Smooth muscle cell (in vitro differentiated cells): ENCODE measurements around the gene PPA2. TPM values are rescaled to one million over a fixed set of nuclear protein-coding genes. Genes with fewer than 3 reads are reported as not detected.

Source experiments
- DNase-seq: peaks from one replicate; lab custom pipeline; 2025; ENCODE audit not compliant: unreplicated experiment; lab: John Stamatoyannopoulos, UW
- H2AFZ ChIP-seq: fragments of 200-600 bp; sonication (generic); 2 replicates; pipeline ENCODE4 v1.6.0; 2016; ENCODE audit warnings: antibody characterized with exemption, low read depth, mild to moderate bottlenecking
- H3F3A ChIP-seq: fragments of 200-600 bp; sonication (generic); 2 replicates; pipeline ENCODE4 v1.6.0; 2017; ENCODE audit warnings: antibody characterized with exemption, low read depth
- H3K27ac ChIP-seq: fragments of 200-600 bp; sonication (generic); 2 replicates; pipeline ENCODE4 v1.5.1; 2016; ENCODE audit warnings: low read depth, mild to moderate bottlenecking
- H3K27me3 ChIP-seq: fragments of 200-600 bp; sonication (generic); 2 replicates; pipeline ENCODE4 v1.6.1; 2016; ENCODE audit warnings: low read depth, mild to moderate bottlenecking
- H3K36me3 ChIP-seq: fragments of 200-600 bp; sonication (generic); 2 replicates; pipeline ENCODE4 v1.5.1; 2016; ENCODE audit warnings: low read depth
- H3K4me1 ChIP-seq: fragments of 200-600 bp; sonication (generic); 2 replicates; pipeline ENCODE4 v1.5.1; 2016; ENCODE audit warnings: low read depth
- H3K4me2 ChIP-seq: fragments of 200-600 bp; sonication (generic); 2 replicates; pipeline ENCODE4 v1.6.0; 2016; ENCODE audit warnings: mild to moderate bottlenecking
- H3K4me3 ChIP-seq: fragments of 200-600 bp; sonication (generic); 2 replicates; pipeline ENCODE4 v1.5.1; 2016; ENCODE audit warnings: mild to moderate bottlenecking
- H3K79me2 ChIP-seq: fragments of 200-600 bp; sonication (generic); 2 replicates; pipeline ENCODE4 v1.6.0; 2016; ENCODE audit warnings: low read depth, mild to moderate bottlenecking
- H3K9ac ChIP-seq: fragments of 200-600 bp; sonication (generic); 2 replicates; pipeline ENCODE4 v1.6.0; 2016; ENCODE audit warnings: low read depth
- H3K9me3 ChIP-seq: fragments of 200-600 bp; sonication (generic); replicated peaks from 2 replicates; pipeline ENCODE4 v1.5.1; 2016; ENCODE audit warnings: low read depth
- H4K20me1 ChIP-seq: fragments of 200-600 bp; sonication (generic); 2 replicates; pipeline ENCODE4 v1.6.0; 2016; ENCODE audit warnings: low read depth
- CTCF ChIP-seq: fragments of 200-600 bp; sonication (generic); IDR thresholded peaks from 2 replicates; pipeline ENCODE4 v1.5.1; 2017; ENCODE audit warnings: borderline replicate concordance, mild to moderate bottlenecking, antibody characterized with exemption; ENCODE audit not compliant: insufficient read depth, poor library complexity, severe bottlenecking
- WGBS: methylation state at CpG from one replicate; pipeline ENCODE4 v1.1.7; 2016; ENCODE audit warnings: low lambda C conversion rate; 5-methylcytosine and 5-hydroxymethylcytosine counted together
- polyA plus RNA-seq: library from polyadenylated mRNA; unstranded; fragments of >200 nt; fragmentation: Nextera tagmentation; extraction: Ambion mirVana; gene quantifications from 2 replicates; pipeline ENCODE4 v1.2.1, GENCODE V29; 2016
- total RNA-seq: library from RNA; depleted of rRNA; stranded (reverse); fragments of >200 nt; gene quantifications from 2 replicates; pipeline ENCODE4 v1.2.3, GENCODE V29; 2014

PPA2 gene
- total and polyA plus RNA-seq, 2 experiments from 2014 or later = 84.4 to 96.5 TPM

DNA sequence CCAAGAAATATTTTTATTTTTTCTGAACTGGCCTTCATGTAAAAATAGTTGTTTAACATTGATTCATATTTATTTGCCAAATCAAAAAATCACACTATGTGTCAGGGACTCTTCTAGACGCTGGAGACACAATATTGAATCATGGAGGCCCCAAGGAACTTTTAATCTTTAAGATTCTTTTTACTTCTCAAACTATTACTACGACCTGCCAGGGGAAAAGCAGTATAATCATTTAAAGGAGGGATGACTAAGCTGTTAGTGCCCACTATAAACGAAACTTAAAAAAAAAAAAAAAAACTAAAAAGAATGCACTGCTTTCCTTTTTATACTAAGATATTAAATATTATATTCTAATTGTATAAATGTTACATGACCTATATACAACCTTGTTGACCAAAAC, 84.7 kb downstream of the PPA2 start:
- Histone ChIP-seq H3K79me2 (no peaks in the 10 kb centered on the region), H4K20me1 (no peaks in the 10 kb centered on the region), H3K36me3 (peaks cover 8% of the 10 kb centered on the region), H3K9ac (no peak overlapping the region), H3K4me2 (no peak overlapping the region), H3K9me3 (no peaks in the 10 kb centered on the region), H3K27ac (no peak overlapping the region), H3F3A (no peaks in the 10 kb centered on the region), H3K4me3 (no peak overlapping the region), H3K27me3 (no peaks in the 10 kb centered on the region), H3K4me1 (no peaks in the 10 kb centered on the region), H2AFZ (no peak overlapping the region)
- no peak for TF ChIP-seq CTCF
- WGBS = 77% methylated on average over 3 of the region's 3 CpGs
- no peak for DNase-seq

GRCh38 chr4:105387466-105387865, 86.4 kb downstream of the PPA2 start:
- H3K4me2 ChIP-seq = no peak overlapping the region
- no peak overlapping the region for H2AFZ ChIP-seq
- no peaks in the 10 kb centered on the region for H3K27me3 ChIP-seq
- no peaks in the 10 kb centered on the region for H3K79me2 ChIP-seq
- H4K20me1 ChIP-seq = no peaks in the 10 kb centered on the region
- 97% methylated on average over 5 of the region's 5 CpGs for WGBS
- no peak for TF ChIP-seq CTCF
- H3K9me3 ChIP-seq = no peaks in the 10 kb centered on the region
- H3K27ac ChIP-seq = no peak overlapping the region
- H3K9ac ChIP-seq = no peak overlapping the region
- H3K36me3 ChIP-seq = peaks cover 15% of the 10 kb centered on the region
- DNase-seq = no peak
- H3F3A ChIP-seq = no peaks in the 10 kb centered on the region
- H3K4me3 ChIP-seq = no peak overlapping the region
- H3K4me1 ChIP-seq = no peaks in the 10 kb centered on the region

DNA sequence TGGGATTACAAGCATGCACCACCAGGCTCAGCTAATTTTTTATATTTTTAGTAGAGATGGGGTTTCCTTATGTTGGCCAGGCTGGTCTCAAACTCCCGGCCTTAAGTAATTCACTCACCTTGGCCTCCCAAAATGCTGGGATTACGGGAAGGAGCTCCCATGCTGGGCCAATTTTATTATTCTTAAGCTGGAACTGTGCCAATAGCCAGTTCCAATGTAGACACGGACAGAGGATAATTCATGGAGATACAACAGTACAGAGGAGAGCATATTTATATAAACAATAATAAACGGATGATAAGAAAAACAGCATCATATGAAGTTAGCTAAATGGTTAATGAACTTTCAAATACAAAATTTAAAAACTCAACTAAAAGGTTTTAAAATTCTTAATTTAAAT, 87.8 kb downstream of the PPA2 start:
- no peak for TF ChIP-seq CTCF
- DNase-seq = no peak
- 94% methylated on average over 4 of the region's 4 CpGs for WGBS
- no peaks in the 10 kb centered on the region for H3F3A ChIP-seq
- no peak overlapping the region for H3K4me3 ChIP-seq
- no peaks in the 10 kb centered on the region for H3K27me3 ChIP-seq
- H3K36me3 ChIP-seq = peaks cover 15% of the 10 kb centered on the region
- H2AFZ ChIP-seq = no peak overlapping the region
- no peak overlapping the region for H3K4me2 ChIP-seq
- no peaks in the 10 kb centered on the region for H3K4me1 ChIP-seq
- no peaks in the 10 kb centered on the region for H4K20me1 ChIP-seq
- no peaks in the 10 kb centered on the region for H3K9me3 ChIP-seq
- H3K79me2 ChIP-seq = no peaks in the 10 kb centered on the region
- H3K9ac ChIP-seq = no peak overlapping the region
- no peak overlapping the region for H3K27ac ChIP-seq

DNA sequence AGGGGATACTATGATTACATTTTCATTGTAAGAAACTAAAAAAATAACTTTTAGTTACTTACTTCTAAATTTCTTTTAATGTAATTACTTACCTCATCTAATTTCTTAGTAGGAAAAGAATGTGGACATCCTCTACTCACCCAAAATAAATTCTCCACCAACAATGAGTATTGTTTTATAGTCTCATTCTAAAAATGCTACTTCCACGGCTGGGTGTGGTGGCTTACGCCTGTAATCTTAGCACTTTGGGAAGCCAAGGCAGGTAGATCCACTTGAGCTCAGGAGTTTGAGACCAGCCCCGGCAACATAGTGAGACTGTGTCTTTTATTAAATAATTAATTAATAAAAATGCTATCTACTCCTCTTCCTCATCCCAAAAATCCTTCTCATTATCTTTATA, 99.8 kb downstream of the PPA2 start:
- H3K9ac ChIP-seq = no peak overlapping the region
- H3K4me1 ChIP-seq = no peaks in the 10 kb centered on the region
- H3K27me3 ChIP-seq = no peaks in the 10 kb centered on the region
- no peaks in the 10 kb centered on the region for H3K36me3 ChIP-seq
- H3K4me2 ChIP-seq = no peak overlapping the region
- DNase-seq = no peak
- no peaks in the 10 kb centered on the region for H3K9me3 ChIP-seq
- TF ChIP-seq CTCF = no peak
- H3F3A ChIP-seq = no peaks in the 10 kb centered on the region
- no peak overlapping the region for H3K27ac ChIP-seq
- H2AFZ ChIP-seq = no peak overlapping the region
- H4K20me1 ChIP-seq = no peaks in the 10 kb centered on the region
- 97% methylated on average over 3 of the region's 3 CpGs for WGBS
- no peak overlapping the region for H3K4me3 ChIP-seq
- no peaks in the 10 kb centered on the region for H3K79me2 ChIP-seq
